Right lobe of liver (tissue), 6 donors: ENCODE data around the gene PPFIA3. TPM values are rescaled to one million over a fixed set of nuclear protein-coding genes. Genes with fewer than 3 reads are reported as not detected.
A peak's percentile ranks its signal among the peaks of the same experiment; 100 is the strongest.

Experiments
- ATAC-seq, 4 donors: fragments of 200-7000 bp; cut with Tn5 transposase; one replicate each; pipeline ENCODE4 v1.9.1; 2020; ENCODE audit warnings: mild to moderate bottlenecking in 4 of 4, moderate library complexity in 4 of 4
- DNase-seq, 3 donors: peaks; one replicate each; pipeline ENCODE4 v3.0.0-alpha.2; 2020
- H3K27ac ChIP-seq, 3 donors: fragments of 200-600 bp; one replicate each; pipeline ENCODE4 v1.8.0; 2022
- H3K27me3 ChIP-seq, 2 donors: fragments of 200-600 bp; one replicate each; pipeline ENCODE4 v1.8.0; 2022
- H3K36me3 ChIP-seq, 4 donors: fragments of 200-600 bp; sonication (generic) in 1 of 4; one replicate each; pipeline versions ENCODE4 v1.5.1 to v1.8.0; 2017 to 2022; ENCODE audit warnings: control low read depth in 1 of 4
- H3K4me1 ChIP-seq, 4 donors: fragments of 200-600 bp; sonication (generic) in 1 of 4; one replicate each; pipeline versions ENCODE4 v1.5.1 to v1.8.0; 2017 to 2022; ENCODE audit warnings: control low read depth in 1 of 4
- H3K4me3 ChIP-seq, 3 donors: fragments of 200-600 bp; one replicate each; pipeline ENCODE4 v1.8.0; 2022
- H3K9me3 ChIP-seq, 4 donors: fragments of 200-600 bp; sonication (generic) in 1 of 4; one replicate each; pipeline versions ENCODE4 v1.5.1 to v1.8.0; 2017 to 2022; ENCODE audit warnings: control low read depth in 1 of 4
- POLR2A ChIP-seq: fragments of 450-650 bp; IDR thresholded peaks from one replicate; pipeline ENCODE4 v1.6.1; 2017; ENCODE audit warnings: antibody characterized with exemption, mild to moderate bottlenecking
- WGBS: methylation state at CpG from one replicate; pipeline ENCODE4 v1.1.6; 2018; ENCODE audit warnings: low coverage, low lambda C conversion rate; ENCODE audit not compliant: insufficient coverage; ENCODE audit errors: missing lambda C conversion rate; 5-methylcytosine and 5-hydroxymethylcytosine counted together
- intact Hi-C, 2 donors: fragments of 100-400 bp; cut with DNase I; formaldehyde crosslinking; loops; one replicate each; pipeline versions ENCODE4 v1.11.2 to v1.14.1; 2022
- total RNA-seq, 6 experiments: library from RNA; depleted of rRNA in 2 of 6; stranded (reverse); fragments of >200 nt in 2 of 6; fragmentation: NEBNext Ultra II Directional in 3 of 6; extraction: Animal tissue kit (Norgen Biotek cat#: 25700) in 3 of 6; gene quantifications; one replicate each; pipeline versions ENCODE4 v1.1.0 to v1.2.4, GENCODE V29; 2016 to 2023
- TF ChIP-seq, protein P1 (sequence below), 4 donors: fragments of 200-600 bp in 3 of 4; fragments of 450-650 bp in 1 of 4; IDR thresholded peaks; one replicate each; pipeline versions ENCODE4 v1.5.1 to v1.8.0; 2016 to 2022; ENCODE audit warnings: antibody characterized with exemption in 4 of 4, mild to moderate bottlenecking in 2 of 4
- donor health status: DM: no; HTN: yes; CAD: no.
- donor health status: DM: no; HTN: no; CAD: no.
- donor health status: DM: no; HTN: no; CAD: no.
- donor health status: DM: no; HTN: yes; CAD: no.
- donor health status: DM: no; HTN: yes; CAD: no.

PPFIA3 gene
- total RNA-seq, 6 experiments from 2014 or later: 1.8 to 6.6 (median 3.1) TPM

DNA sequence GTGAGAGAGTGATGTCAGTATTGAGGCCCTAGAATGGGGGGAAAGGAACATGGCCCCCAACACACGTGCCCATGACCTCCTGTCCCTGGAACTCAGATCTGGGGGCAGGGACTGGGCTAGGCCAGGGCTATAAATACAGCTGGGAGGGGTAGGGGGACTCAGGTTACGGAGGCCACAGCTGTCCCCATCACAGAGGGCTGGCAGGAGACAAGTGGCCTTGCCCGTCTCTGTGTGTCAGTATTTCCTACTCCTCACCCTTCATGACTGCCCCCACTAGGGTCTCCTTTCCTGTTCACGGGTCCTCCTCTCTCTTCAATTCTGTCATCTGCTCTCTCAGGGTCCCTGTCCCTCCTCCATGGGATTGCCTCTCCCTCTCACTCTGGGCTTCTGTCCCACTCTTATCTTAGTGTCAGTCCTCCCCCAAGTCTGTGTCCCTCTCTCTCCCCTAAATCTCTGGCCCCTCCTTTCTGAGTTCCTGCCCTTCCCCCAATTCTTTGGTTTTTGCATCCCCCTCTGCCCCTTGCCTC is 36.5 kb downstream of the PPFIA3 start:
- ATAC-seq: no peak

DNA sequence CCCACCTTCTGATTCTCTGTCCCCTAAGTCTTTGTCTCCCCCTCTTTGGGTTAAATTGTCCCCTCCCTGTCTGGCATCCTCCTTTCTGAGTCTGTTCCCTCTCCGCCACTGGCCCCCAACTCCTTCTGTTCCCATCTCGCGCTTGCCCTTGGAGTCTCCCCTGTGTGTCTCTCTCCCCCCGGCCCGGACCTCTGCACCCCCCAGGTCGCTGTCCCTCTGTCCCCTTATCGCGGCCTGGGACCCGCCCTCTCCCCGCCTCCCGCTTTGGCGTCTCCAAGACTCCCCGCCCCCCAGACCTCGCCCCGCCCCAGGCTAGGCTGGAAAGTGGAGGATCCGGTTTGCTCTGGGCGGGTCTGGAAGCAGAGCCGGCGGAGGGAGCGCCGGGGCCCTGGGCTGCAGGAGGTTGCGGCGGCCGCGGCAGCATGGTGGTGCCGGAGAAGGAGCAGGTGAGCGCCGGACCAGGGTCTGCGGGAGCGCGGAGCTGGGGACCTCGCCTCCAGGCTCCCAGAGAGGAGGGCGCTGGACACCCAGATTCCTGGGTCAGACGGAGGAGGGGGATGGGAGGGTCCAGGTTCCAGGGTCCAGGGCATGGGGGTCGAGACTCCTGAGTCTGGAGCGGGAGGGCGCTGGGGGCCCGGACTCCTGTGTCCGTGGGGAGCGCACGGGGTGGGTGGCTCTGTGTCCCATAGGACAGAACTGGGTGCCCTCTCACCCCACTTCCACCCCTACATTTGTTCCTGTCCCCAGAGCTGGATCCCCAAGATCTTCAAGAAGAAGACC is 38.3 kb downstream of the PPFIA3 start, which contains the start of gene TRPM4:
Gene TRPM4 (plus strand): TSS at position 348 of the 780 bp plus-strand sequence. CDS start 75 bp downstream, at position 423.
- ATAC-seq (peak; percentile 92 to 96 (median 95)), DNase-seq (peak; percentile 88 to 92 (median 89))
- Histone ChIP-seq H3K27me3 (no peaks in the 10 kb centered on the region), H3K9me3 (no peaks in the 10 kb centered on the region), H3K36me3 (no peaks in the 10 kb centered on the region), H3K4me3 (peak within 1 kb of the TSS; percentile 62 to 76 (median 65)), H3K27ac (peak within 1 kb of the TSS; percentile 49 to 70 (median 60)), H3K4me1 (no peaks in the 10 kb centered on the region)
- TF ChIP-seq POLR2A: peak; percentile 62
- TF ChIP-seq, protein P1, sequence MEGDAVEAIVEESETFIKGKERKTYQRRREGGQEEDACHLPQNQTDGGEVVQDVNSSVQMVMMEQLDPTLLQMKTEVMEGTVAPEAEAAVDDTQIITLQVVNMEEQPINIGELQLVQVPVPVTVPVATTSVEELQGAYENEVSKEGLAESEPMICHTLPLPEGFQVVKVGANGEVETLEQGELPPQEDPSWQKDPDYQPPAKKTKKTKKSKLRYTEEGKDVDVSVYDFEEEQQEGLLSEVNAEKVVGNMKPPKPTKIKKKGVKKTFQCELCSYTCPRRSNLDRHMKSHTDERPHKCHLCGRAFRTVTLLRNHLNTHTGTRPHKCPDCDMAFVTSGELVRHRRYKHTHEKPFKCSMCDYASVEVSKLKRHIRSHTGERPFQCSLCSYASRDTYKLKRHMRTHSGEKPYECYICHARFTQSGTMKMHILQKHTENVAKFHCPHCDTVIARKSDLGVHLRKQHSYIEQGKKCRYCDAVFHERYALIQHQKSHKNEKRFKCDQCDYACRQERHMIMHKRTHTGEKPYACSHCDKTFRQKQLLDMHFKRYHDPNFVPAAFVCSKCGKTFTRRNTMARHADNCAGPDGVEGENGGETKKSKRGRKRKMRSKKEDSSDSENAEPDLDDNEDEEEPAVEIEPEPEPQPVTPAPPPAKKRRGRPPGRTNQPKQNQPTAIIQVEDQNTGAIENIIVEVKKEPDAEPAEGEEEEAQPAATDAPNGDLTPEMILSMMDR (IDR thresholded peaks at IDR 0.05): no peak
- intact Hi-C loops: no loop called here
- WGBS: 3% methylated on average over 16 of the region's 41 CpGs

More for the DNA sequence above, 36.5 kb downstream of the PPFIA3 start:
- H3K4me1 ChIP-seq: no peaks in the 10 kb centered on the region
- WGBS: no CpG with 5 or more reads among the region's 4 CpGs
- no peak for DNase-seq
- no peak overlapping the region for H3K27ac ChIP-seq
- intact Hi-C loops: no loop called here
- H3K9me3 ChIP-seq: no peaks in the 10 kb centered on the region
- TF ChIP-seq, protein P1 (IDR thresholded peaks at IDR 0.05): no peak
- TF ChIP-seq POLR2A: no peak
- H3K4me3 ChIP-seq: no peak overlapping the region
- H3K27me3 ChIP-seq: no peaks in the 10 kb centered on the region
- no peaks in the 10 kb centered on the region for H3K36me3 ChIP-seq

DNA sequence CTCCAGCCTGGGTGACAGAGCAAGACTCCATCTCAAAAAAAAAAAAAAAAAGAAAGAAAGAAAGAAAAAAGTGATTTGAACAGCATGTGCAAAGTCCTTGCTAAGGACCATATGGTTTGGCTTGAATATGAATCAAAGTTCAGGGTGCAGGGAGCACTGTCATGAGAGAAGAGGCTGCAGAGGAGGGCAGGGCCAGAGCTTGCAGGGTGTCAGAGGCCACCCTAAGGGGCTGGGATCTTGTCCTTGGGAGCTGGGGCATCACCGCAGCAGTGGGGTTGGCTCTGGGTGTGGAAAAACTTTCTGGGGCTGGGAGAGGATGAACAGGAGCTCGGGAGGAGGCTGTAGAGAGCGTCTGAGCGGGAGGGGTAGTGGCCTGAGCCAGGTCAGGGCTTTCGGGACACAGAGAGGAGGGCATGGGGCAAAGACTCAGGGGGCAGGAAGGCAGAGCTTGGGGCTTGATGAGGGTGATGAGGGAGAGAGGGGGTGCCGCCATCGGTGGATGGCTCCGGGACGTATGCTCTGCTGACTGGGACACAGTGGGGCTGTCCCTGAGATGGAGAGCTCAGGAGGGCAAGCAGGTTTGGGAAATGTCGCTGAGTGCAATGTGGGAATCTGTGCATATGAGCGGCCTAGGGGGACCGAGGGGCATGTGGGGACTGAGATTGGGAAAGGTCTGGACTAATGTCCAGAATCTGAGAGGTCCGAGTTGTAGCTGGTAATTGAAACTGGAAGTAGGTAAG is 41.3 kb downstream of the PPFIA3 start:
- Histone ChIP-seq H3K36me3 (no peaks in the 10 kb centered on the region), H3K27me3 (no peaks in the 10 kb centered on the region), H3K27ac (no peak overlapping the region), H3K9me3 (no peaks in the 10 kb centered on the region), H3K4me1 (no peaks in the 10 kb centered on the region), H3K4me3 (no peak overlapping the region)
- 92% methylated on average over 8 of the region's 13 CpGs for WGBS
- ATAC-seq: no peak
- intact Hi-C loops: no loop called here
- DNase-seq: no peak
- TF ChIP-seq POLR2A: no peak
- TF ChIP-seq, protein P1 (IDR thresholded peaks at IDR 0.05): no peak

DNA sequence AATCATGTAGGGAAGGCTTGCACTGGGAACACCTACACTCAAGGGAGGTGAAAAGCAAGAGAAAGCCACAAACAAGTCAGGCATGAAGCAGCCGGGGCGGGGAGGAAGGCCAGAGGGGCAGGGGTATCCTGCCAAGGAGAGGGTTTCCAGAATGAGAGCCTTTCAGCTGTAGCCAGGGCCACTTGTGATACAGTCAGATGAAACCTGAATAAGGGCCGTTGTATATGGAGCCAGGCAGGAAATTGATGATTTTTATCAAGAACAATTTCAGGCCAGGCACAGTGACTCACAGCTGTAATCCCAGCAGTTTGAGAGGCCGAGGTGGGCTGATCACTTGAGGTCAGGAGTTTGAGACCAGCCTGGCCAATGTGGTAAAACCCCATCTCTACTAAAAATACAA is 42.6 kb downstream of the PPFIA3 start:
- ATAC-seq (no peak), DNase-seq (no peak)
- Histone ChIP-seq H3K27ac (no peak overlapping the region), H3K4me1 (no peaks in the 10 kb centered on the region), H3K27me3 (no peaks in the 10 kb centered on the region), H3K36me3 (no peaks in the 10 kb centered on the region), H3K9me3 (no peaks in the 10 kb centered on the region), H3K4me3 (no peak overlapping the region)
- 80% methylated on average over 1 of the region's 4 CpGs for WGBS
- intact Hi-C loops: no loop called here
- TF ChIP-seq, protein P1 (IDR thresholded peaks at IDR 0.05): no peak
- TF ChIP-seq POLR2A: no peak
